HG02571 (cell line): ENCODE measurements around the gene SMC1B.

Source experiments
- ATAC-seq: cut with Tn5 transposase; IDR thresholded peaks from one replicate; pipeline ENCODE4 v1.9.1; 2021; ENCODE audit warnings: mild to moderate bottlenecking, moderate library complexity; ENCODE audit not compliant: unreplicated experiment

SMC1B gene

DNA sequence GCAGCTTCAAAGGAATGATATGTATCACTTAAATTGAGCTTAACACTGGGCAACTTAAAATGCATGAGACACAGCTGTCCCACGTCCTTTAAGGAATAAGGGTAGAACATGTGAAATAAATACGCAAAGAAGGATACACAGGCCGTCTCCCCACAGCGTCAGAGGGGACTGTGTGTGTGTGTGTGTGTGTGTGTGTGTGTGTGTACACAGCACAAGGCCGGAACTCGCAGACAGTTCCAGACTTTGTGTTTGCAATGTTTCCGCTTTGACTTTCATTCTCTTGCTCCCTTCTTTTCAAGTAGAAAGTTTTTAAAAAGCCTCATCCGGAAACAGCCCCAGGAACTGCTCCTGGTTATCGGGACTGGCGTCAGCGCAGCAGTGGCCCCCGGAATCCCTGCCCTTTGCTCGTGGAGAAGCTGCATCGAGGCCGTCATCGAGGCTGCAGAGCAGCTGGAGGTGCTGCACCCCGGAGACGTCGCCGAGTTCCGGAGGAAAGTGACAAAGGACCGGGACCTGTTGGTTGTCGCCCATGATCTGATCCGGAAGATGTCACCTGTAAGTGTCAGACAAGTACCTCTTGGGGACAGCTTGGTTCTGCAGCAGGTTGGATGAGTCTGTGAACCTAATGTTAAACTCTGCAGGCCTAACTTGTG, 90.4 kb downstream of the SMC1B start:
- ATAC-seq = no peak

DNA sequence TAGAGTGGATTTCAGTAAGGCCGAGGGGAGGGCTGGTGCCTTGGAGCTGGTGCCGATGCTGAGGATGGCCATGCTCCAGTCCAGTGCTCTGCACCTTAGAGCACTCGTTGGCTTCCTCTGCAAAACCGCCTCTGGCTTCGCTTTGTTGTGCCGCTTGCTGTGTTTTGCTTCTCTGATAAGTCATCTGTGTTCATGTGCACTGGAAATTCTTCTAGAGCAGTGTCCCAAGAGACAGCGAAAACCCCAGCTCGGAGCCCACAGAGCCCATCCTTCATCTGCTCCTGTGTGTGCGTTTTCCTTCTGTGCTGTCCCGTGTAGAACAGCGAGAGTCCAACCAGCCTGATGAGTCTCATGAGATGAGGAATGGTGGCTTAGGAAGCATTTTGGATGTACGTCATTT, 91.6 kb downstream of the SMC1B start:
- ATAC-seq = no peak

DNA sequence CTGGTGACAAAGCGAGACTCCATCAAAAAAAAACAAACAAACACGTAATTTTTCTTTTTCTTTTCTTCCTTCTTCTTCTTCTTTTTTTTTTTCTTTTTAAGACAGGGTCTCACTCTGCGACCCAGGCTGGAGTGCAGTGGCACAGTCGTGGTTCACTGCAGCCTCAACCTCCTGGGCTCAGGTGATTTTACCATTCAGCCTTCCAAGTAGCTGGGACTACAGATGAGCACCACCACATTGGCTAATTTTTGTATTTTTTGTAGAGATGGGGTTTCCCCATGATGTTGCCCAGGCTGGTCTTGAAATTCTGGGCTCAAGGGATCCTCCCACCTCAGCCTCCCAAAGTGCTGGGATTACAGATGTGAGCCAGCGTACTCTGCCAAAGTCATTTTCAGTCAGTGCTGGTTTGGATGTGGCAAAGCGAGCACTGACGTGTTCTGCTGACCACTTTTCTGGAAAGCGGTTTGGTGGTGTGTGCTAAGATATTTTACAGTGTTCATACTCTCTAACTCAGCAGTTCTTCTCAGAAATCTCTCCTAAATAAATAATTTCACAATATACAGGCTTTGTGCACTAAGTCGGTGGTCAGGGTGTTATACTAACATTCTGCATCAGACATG, 92.9 kb downstream of the SMC1B start:
- ATAC-seq = no peak

DNA sequence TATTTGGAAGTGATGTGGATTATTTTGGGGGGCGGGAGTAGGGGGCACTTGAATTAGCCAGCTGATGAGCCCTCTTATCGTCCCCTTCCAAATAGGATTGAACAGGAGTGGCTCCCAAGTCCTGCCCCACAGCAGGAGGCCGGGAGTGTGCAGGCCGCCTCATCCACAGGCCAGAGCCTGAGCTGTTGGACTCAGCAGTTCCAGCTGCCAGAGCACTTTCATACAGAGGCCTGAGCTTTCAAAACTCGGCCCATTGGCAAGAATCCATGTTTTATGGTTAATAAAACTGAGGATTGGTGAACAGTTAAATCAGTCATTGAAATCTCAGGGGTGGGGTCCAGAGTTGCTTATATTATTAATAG, 94.1 kb downstream of the SMC1B start:
- no peak for ATAC-seq

DNA sequence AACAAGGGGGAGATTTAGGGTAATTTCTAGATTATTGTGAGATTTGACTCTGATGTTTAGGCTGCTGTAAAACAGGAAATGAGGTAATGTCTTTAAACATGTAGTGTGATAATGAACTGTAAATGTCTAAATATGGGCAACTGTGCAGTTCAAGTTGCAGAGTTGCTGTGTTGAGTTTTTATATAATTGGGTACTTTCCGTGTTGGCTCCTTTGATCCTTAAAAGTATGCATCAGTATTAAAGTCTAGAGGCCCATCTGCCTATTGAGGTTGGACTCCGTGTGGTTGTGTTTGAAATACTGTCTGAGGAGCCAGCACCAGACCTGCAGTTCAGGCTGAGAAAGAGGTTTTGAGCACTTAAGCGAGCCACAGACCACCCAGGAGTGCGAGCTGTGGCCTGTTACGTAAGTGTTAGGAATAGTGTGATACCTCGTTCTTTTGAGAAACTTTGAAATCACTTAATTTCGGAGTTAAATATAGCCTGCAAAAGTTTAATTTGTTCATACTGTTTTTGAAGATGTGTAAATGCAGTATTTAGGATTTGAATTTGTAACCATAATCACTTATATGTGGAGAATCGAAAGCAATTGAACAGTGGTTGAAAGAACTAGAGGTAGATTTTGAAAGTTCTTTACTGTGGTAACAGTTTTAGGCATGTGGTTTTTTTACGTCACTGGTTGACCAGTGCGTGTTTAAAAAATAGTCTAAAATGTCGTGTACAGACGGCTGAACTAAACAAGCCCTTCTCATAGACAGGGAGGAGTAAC, 94.7 kb downstream of the SMC1B start:
- ATAC-seq = peak; percentile 34

DNA sequence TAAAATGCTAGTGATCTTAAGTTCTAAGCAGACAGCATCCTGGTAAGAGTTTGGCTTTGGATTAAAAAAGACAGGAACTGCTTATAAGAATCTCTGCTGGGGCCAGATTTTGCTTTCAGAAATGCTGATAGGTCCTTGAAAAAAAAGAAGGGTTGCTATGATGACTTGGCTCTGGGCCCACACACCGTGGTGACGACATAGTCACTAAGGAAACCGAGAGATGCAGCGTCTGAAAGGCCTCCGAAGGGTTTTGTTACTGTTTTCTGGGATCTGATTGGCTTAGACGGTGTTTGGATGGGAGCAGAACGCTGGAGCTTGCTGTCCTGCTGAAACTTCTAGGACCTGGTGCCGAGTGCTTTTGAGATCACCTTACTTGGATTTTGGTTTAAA, 95.2 kb downstream of the SMC1B start:
- ATAC-seq = peak; percentile 67

DNA sequence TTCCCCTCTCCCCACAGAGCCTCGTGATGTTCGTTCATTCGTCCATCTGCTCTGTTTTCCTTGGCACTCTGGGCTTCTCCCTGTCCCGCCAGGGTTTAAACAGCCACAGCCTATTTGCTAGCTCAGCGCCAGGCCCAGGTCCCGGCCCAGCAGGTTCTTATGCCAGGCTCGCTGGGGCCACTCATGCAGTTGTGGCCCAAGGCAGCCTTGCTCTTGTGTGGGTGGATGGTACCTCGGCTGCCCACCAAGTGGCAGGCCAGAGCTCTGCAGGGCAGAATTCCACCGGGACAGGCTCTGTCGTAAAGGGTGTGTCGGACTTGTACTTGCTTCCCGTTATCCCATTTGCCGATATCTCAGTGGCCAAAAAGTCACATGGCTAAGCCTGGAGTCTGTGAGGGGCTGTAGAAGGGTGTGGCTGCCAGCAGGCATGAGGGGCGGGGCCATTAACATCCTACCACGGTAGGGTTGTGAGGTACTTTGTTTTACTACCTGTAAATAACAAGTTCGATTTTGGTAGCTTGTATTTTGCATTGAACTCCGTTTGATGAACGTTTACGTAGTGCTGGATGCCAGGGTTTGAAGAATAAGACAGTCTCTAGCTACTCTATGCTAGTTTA, 95.7 kb downstream of the SMC1B start:
- ATAC-seq = no peak

DNA sequence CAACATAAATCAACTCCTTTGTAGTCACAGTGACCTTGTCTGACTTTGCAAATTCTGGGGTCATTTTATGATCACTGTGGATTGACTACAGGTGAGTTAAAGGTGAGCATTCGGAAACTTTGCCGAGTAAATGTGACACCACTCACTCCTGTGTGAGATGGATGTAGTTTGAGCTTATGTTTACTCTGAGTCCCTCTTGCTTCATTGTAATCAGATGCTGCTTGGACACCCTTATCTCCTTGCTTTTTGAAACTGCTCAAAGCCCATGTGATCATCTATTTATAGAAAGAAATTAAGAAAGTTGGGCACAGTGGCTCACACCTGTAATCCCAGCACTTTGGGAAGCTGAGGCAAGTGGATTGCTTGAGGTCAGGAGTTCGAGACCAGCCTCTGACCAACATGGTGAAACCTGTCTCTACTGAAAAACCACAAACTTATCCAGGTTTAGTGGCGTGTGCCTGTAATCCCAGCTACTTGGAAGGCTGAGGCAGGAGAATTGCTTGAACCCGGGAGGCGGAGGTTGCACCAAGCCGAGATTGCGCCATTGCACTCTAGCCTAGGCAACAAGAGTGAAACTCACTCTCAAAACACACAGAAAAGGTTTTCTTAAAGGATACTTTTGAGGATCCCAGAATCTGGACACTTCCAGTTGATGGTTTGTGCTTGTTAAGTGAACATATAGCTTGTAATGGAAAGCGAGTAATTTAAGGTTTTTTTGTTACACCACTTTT, 96.4 kb downstream of the SMC1B start:
- ATAC-seq = no peak

DNA sequence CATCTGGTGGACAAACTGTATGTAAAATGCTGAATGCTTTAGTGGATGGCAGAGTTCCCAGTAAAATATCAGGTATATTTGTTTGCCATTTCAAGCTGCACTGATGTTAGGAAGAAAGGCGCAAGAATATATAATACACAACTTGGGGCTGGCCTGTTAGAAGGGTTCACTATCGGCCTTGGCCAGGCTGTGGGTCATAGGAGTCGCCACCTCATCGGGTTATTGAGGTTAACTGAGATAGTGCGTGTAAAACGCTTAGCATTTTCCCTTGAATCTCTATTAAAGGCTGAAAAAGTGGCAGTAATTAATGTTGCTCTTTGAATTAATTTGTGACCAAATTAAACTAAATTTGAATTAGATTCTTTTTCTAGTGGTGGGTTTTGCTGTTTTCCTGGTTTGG, 98.6 kb downstream of the SMC1B start:
- no peak for ATAC-seq

DNA sequence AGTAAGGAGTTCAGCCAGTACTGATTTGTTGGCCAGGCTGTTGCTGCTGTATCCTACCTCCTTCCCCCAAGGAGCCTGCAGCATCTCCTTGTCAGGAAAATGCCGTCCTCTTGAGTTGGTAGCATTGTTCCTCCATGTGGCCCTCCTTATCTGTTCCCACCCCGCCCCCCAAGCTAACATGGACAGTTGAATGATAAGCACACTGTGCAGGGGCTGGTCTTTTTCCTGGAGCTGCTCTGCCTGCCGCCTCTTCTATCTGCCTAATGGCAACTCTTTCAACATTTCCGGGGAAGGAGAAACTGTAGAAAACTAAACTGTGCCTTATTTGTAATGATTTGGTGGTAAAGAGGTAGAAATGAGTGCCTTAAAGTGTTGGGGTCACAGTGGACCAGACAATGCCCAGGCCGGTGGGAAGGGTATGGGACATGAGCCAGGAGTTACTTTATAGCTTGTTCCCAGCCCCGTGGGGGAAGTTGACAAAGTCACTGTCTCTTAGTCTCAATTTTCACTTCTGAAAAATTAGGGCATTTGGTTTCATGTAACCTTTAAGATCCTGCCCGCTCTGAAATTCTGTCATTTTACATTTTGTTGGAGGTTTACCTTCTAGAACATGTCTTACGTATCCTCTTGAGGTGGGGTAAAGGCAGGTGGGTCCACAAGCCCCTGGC, 99.2 kb downstream of the SMC1B start:
- no peak for ATAC-seq

DNA sequence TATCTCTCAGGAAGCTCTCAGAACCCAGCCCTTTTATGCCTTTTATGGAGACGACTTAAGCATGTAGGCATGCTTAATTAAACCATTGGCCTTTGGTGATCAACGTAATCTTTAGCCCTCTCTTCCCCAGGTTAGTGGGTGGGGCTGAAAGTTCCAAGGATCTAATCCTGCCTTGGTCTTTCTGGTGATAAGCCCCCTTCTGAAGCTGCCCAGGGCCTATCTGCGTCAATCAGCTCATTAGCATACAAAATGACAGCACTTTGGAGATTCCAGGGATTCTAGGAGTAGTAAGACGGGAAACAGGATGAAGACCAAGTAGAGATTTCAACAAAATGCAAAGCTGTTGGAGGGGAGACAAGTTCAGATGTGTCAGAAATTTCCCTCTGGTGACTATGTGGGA, 100.5 kb downstream of the SMC1B start:
- no peak for ATAC-seq

DNA sequence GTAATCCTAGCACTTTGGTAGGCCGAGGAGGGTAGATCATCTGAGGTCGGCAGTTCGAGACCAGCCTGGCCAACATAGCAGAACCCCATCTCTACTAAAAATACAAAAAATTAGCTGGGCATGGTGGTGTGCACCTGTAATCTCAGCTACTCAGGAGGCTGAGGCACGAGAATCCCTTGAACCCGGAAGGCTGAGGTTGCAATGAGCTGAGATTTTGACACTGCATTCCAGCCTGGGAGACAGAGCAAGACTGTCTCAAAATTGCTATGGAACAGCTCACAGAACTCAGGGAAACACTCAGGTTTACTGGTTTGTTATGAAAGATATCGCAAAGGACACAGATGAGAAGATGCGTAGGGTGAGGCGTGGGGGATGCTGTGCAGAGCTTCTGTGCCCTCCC, 101.0 kb downstream of the SMC1B start:
- ATAC-seq = no peak

DNA sequence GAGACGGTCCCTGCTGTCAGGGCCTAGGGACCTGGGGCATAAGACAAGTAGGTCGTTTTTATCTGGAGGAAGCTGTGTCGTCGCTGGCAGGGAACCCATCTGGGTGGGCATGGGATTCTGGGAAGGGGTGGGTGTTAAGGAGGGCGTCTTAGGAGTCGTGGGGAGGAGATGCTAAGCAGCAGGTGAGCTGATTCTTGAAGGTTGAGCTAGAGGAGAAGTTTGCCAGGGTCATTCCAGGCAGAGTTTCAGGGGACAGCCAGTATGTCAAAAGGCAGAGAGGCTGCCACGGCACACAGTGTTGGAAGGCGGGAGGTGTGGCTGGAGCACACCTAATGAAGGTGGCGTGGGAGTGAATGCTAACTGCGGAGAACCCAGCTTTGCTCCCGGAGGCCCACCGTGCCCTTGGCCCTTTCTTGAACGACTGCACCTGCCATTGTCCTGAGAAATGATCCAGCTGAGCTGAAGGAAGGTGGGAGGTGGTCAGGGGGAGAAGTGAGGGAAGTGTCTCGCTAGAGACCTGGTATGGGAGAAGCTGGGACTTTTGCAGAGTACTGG, 102.3 kb downstream of the SMC1B start:
- ATAC-seq = no peak

DNA sequence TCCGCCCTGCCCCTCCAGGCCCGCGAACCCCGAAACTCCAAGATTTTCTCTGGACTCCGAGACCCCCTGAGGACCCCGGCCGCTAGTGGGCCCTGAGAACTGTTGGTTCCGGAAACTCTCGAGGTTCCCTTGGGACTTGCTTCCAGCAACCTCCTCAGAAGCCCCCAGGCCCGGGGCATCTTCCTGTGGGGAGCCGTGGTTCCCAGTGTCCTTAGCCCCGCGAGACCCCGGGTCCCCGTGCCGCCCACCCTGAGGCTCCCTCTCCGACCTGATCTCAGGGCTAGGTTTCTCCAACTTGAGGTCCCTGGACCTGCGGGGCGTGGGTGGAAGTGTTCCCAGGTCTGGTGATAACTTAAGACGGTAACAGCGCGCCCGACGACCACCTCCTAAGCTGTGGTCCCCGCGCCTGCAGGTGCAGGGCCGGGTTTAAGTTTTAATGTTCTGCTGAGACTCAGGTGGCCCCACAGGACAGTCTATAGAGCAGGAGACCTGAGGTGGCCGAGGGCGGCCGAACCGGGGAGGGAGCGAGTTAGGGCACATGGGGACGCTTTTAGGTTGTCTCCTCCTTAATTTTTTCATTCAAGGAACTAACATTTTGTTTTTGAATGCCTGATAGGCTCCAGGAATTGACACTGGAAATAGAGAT, 102.9 kb downstream of the SMC1B start:
- no peak for ATAC-seq

DNA sequence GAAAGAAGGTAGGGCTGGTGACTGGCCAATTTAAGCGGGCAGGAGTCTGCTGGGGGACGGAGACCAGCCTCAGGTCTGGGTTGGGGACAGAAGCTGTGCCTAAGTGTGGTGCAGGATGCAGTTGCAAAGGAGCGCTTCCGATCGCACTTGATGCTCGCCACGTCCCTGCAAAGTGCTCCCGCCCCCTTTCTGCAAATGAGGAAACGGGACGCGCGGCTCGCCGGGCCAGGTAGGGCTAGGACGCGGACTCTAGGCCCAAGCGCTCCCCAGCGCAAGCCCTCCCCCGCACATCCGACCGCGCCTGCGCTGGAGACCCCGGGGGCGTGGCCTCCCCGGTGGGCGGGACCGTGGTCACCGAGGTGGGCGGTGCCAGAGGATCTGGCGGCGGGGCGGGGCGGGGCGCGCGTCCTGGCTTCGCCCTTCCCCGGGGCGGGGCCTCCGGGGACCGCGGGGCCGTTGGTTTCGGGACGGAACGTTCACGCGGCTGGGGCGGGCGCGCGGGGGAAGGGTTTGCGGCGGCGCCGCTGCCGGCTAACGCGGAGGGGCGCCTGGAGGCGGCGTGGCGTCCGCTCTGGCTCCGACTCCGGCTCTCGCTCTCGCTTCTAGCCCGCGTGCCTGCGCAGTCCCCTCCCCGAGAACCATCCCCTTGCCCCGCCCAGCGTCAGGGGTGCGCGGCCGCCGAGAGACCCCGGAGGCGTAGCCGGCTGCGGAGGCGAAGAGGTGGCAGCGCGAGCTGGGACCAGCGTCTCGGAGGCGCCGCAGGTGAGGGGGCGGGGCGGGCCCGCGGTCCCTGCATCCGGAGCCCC, 103.8 kb downstream of the SMC1B start, which contains the start of gene FAM118A:
TSS of gene FAM118A (plus strand) at position 513 of the 806 bp plus-strand sequence. CDS start 12,446 bp downstream, outside the sequence.
- peak; percentile 70 for ATAC-seq

DNA sequence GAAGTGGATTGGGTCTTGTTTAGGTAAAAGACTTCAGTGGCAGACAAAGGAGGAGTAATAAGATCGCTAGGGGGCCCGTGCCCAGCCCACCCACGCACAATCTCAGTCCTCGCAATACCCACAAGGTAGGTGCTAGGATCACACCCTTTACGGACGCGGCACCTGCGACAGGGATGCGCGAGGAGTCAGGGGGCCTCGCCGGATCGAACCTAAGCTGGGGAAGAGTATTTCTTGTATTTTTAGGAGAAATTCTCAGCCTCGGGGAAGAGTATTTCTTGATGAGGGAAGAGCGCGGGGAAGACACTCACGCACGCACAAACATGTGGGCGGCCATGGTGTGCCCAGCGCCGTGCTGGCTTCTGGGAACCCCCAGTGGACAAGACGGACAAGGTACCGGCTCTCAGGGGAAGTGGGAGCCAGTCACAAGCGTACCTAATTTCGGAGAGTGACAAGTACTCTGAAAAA, 104.4 kb downstream of the SMC1B start:
- no peak for ATAC-seq

DNA sequence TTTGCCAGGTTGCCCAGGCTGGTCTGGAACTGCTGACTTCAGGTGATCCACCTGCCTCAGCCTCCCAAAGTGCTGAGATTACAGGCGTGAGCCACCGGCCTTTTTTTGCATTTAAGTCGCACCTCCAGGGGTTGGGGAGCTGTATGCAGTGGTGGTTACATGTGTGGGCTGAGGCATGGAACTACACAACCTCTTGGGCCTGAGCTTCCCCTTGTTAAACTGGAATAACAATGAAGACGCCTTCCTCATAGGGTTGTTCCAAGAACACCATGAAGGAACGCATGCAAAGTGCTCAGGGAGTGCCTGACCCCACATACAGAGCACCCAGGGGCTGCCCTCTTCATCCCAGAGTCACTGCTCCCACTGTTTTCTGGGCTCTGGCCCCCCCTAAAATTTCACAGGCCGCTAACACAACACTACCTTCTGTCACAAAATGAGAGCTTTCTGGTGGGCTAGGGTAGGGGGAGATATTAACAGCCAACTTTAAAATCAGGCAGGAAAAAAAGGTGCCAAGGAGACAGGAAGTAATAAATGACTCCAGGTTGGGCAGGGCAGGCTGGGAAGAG, 104.9 kb downstream of the SMC1B start:
- no peak for ATAC-seq

DNA sequence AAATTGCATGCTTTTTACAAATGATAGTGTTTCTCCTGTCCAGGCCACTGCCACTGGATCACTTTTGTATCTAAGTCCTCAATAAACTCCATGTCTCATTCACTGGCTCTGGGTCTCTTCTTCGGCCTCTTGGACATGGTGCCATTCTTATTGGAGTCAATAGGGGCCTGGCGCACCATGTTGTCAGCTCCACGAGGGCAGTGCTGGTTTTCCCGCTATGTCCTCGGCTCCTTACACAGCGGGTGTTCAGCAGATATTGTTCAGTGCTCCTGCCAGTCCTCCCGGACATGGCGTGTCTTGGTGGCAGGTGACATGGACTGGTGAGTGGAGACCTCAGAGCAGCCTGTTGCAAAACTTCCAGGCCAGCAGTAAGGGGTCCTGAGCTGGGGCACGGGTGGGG, 107.3 kb downstream of the SMC1B start:
- no peak for ATAC-seq
